GM19397 (cell line): Measurements from ENCODE around the gene DDX50.
A peak's percentile ranks its signal among the peaks of the same experiment; 100 is the strongest.
"Not testable (repeated sequence)": the region's sequence is repeated elsewhere in the genome, so short reads cannot be mapped to it uniquely, and the experiment has no call there.

Experiments used
- ATAC-seq: cut with Tn5 transposase; IDR thresholded peaks from one replicate; pipeline ENCODE4 v1.9.1; 2021; ENCODE audit warnings: mild to moderate bottlenecking, moderate library complexity; ENCODE audit not compliant: unreplicated experiment

Gene DDX50

DNA sequence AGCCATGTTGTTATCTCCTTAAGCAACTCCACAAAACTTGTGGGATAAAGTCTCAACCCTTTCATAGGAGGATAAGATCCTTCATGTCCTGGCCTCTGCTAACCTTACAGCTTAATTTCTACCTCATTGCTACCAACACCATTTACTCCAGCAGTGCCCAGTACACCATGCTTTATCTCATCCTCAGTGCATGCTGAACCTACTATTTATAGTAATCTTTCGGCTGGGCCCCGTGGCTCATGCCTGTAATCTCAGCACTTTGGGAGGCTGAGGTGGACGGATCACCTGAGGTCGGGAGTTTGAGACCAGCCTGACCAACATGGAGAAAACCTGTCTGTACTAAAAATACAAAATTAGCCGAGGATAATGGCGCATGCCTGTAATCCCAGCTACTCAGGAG is 78.6 kb downstream of the DDX50 start:
- ATAC-seq, result not testable (repeated sequence)

DNA sequence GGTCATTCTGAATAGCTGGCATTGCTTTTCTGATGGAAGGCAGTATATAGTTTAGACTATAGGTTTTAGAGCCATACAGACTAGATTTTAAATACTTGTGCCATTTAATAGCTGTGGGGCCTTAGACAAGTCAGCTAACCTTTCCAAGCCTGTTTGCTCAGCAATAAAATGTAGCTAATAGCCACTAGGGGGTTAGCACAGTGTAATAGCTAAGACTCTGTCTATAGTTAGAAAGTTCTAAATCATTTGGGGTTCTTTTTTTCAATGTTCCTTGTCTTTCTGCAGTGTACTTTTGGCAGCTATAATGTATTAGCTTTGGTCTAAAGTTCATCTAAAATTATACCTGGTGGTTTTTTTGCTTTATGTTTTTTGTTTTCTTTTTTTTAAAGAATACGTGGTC is 80.0 kb downstream of the DDX50 start:
- no peak for ATAC-seq

DNA sequence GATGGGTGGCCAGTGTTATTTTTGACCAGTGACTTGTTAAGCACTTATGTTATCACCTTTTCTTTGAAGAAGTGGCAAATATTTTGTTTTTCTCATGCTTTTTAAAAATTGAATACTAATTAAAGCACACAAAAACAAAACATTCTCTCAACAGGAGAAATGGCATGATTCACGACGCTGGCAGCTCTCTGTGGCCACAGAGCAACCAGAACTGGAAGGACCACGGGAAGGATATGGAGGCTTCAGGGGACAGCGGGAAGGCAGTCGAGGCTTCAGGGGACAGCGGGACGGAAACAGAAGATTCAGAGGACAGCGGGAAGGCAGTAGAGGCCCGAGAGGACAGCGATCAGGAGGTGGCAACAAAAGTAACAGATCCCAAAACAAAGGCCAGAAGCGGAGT is 81.3 kb downstream of the DDX50 start:
- no peak for ATAC-seq

DNA sequence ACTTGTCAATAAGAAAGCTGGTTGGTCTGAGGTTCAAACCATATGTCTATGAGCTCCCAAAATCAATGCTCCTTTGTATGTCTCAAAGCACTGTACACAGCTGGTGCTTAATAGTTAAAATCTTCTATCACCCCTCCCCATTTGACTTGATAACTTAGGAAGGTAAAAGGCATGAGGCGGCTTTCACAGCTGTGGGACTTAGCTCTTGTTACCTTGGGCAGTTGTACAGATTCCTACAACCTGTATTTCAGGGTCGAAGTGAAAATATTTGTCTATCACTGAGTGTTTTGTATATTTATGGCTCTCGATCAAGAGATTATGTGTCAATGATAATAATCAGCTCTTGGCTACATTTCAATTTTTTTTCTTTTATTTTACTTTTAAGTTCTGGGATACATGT is 86.5 kb downstream of the DDX50 start:
- ATAC-seq, result no peak

DNA sequence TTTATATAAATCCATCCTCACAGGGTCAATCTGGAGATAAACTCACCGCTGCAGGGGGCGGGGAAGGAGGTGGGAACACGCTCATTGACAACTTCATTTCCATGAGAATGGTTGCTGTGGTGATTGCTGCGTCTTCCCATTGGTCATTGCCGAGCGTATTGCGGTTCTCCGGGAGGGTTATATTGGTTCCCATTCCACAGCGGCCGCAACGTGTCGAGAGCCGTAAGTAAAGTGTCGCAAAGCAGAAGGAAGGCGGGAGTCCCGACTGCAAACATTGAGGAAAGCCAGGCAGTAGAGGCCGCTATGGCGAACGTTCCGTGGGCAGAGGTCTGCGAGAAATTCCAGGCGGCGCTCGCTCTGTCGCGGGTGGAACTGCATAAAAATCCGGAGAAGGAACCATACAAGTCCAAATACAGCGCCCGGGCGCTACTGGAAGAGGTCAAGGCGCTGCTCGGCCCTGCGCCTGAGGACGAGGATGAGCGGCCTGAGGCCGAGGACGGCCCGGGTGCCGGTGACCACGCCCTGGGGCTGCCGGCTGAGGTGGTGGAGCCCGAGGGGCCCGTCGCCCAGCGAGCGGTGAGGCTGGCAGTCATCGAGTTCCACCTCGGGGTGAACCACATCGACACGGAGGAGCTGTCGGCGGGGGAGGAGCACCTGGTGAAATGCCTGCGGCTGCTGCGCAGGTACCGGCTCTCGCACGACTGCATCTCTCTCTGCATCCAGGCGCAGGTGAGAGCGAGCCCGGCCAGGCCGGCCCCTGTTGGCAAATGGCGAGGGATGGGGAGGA is 87.6 kb downstream of the DDX50 start, which contains the start of gene KIFBP:
Gene KIFBP (plus strand): TSS at position 274 of the 787 bp plus-strand sequence. CDS start 30 bp downstream, at position 304.
- ATAC-seq, result peak; percentile 85

DNA sequence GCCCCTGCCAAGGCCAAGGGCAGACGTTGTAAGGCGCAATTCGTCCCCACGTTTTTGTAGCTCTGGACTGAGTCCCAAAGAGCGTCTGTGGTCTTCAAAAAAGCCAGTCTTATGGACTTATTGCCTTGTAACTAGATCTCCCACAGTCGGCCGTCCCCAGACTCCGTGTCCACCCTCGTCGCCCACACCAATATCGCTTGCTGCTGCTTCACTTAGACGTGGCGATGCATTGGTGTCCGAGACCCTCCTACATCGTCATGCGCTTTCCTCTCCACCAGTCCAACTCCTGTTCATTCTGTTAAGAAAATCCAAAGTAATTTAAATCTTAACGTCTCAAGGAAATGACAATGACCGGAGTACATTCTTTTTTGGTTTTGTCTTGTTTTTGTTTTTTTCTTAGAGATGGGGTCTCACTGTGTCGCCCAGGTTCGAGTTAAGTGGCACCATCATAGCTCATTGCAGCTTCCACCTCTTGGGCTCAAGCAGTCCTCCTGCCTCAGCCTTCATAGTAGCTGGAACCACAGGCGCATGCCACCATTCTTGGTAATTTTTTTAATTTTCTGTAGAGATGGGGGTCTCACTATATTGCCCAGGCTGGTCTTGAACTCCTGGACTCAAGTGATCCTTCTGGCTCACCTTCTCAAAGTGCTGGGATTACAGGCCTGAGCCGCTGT is 88.3 kb downstream of the DDX50 start:
- ATAC-seq, result no peak

DNA sequence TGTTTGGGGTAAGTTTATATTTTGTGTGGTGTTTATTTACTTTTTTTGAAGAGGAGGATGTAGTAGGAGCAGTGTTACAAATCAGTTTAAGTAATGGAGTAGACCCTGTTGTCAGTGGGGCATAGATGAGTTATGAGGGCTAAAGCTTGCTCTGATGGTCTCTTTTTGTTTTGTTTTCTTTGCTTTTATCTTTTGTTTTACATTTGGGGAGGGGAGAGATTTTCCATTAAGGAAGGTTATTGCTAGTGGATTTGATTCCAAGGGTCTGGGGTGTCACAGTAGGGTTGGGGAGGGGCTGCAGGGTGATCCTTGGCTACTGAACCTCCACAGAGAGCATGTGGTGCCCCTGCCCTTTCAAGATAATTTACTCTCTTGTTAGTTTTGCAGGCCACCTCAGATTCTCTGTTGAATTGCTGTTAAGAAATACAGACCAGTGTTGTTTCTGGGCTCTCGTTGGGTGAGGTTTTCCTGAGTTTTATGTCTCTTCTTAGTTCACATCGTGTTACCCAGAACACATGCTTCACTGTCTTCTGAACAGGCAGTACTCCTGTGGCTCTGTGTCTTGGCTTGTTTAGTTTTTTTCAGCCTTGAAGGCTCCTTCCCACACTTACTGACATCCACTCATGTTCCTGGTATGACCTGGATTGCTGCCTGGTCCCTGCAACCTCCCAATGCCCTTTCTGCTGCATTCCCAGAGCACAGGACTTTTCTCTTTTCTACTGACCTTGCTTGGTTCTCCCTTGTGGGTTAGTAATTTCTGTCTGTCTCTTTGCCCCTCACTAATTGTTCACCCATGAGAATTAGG is 91.7 kb downstream of the DDX50 start:
- ATAC-seq, result no peak
